Stimulated activated CD4-positive, alpha-beta T cell treated with anti-CD3 and anti-CD28 coated beads, Interleukin-12 subunit alpha, Interleukin-12 subunit beta, amount 100 ng/mL, for 24 hours (primary cell): ENCODE measurements around the gene PGR.
"Not testable (repeated sequence)": the region's sequence is repeated elsewhere in the genome, so short reads cannot be mapped to it uniquely, and the experiment has no call there.

Experiments
- DNase-seq, 2 experiments: peaks; one replicate each; pipeline ENCODE4 v3.0.0-alpha.2; 2020; ENCODE audit warnings: low read depth in 2 of 2

Gene PGR

DNA sequence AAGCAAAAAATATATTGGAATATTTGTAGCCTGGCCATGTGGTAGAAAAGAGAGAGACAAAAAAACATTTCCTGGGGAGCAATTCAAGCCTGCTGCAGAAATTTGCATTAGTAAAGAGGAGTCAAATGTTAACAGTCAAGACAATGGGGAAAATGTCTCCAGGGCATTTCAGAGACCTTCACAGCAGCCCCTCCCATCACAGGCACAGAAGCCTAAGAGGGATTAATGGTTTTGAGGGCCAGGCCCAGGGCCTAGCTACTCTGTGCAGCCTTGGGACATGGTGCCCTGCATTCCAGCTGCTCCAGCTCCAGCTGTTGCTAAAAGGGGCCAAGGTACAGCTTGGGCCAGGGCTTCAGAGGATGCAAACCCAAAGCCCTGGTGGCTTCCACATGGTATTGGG is 46.8 kb downstream of the PGR start:
- no peak for DNase-seq

DNA sequence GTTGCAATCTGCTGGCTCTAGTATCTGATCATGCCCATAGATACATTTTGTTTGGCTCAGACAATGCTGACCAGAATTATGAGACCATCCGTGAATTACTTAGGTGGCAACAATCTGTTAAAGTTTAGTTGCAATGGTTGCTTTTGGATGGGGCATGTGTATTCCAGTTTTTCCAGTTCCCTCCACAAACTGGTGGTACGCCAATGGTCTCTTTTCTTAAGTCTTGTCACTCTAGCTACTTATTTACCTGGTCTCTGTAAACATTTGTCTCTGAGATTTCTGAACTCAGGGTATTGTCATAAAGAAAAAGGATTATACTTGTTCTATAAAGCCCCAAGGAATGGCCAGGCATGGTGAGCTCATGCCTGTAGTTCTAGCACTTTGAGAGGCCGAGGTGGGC is 65.9 kb downstream of the PGR start:
- no peak for DNase-seq

DNA sequence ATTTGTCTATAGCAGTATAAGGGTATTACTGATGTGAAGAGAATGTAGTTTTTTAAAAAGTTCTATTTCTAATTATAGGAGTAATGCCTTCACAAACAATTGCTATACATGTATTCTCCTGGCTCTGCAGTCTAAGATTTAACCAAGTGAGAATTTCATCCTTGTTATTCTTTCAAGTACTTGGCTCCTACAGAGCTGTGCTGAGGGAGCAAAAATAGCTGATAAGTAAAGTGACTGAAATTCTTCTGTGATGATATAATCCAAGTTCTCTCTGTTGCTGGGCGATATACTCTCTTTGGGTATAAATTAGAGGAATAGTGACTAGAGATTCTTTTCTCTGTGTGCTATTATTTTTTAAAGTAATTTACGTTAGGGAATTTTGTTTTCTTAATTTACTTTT is 68.0 kb downstream of the PGR start:
- no peak for DNase-seq

DNA sequence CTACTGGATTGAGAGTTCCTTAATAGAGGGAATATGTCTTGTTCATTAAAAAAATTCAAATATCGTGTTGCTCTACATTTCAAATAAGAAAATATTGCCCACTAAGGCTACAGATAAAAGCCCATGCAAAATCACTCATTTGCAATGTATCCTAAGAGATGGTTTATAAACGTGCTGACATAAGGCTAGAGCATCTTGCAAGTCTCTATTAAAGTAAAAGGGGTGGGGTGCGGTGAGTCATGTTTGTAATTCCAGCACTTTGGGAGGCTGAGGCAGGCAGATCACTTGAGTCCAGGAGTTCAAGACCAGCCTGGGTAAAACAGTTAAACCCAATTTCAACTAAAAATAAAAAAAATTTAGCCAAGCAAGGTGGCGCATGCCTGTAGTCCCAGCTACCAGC is 70.3 kb downstream of the PGR start:
- DNase-seq = no peak

DNA sequence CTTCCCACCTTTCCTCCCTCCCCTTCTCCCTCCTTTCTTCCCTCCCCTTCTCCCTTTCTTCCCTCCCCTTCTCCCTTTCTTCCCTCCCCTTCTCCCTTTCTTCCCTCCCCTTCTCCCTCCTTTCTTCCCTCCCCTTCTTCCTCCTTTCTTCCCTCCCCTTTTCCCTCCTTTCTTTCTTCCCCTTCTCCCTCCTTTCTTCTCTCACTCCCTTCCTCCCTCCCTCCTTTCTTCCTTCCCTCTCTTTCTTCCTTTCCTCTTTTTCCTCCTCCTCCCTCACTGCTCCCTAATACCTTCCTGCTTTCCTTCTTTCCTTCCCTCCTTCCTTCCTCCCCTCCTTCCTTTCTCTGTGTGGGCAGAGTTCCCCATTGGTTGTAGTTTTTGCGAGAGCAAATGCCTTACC is 76.1 kb downstream of the PGR start:
- no peak for DNase-seq

DNA sequence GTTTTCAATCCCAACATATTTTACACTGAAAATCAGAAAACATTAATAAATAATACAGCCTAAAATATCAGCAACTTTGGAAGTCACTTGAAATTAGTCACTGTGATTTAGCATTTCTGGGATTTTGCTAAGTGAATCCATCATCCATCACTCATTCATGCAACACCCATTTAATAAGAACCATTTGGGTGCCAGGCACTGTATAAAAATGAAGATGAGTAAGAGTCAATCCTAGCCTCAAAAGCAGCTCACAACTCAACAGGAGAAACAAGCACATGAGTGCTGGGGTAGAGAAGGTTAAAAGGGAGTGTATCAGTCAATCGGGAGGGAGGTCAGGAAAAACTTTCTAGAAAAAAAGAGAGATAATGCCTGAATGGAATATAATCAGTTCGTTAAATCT is 77.9 kb downstream of the PGR start:
- DNase-seq = no peak

DNA sequence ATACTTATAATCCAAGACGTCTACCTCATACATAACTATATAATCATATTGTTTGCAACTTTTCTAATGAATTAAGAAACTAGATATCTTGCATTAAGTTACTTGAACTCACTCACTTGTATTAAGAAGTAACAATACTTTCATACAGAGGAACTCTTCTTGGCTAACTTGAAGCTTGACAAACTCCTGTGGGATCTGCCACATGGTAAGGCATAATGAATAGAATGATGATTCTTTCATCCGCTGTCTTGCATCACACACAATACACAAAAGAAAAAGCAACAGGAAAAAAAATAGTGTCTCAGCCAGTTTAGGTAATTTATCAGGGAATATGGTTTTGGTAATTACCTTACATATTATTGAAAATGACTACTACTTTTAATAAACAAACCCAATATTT is 79.8 kb downstream of the PGR start:
- DNase-seq = no peak

DNA sequence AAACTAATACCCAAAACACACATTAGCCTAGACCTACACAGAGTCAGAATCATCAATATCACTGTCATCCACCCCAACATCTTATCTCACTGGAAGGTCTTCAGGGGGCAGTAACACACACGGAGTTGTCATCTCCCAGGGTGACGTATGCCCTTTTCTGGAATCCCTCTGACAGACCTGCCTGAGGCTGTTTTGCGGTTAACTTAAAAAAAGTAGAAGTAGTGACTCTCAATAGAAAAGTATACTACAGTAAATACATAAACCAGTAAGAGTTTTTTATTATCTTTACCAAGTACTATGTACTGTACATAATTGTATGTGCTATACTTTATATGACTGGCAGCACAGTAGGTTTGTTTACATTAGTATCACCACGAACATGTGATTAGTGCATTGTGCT is 80.5 kb downstream of the PGR start:
- DNase-seq = no peak

DNA sequence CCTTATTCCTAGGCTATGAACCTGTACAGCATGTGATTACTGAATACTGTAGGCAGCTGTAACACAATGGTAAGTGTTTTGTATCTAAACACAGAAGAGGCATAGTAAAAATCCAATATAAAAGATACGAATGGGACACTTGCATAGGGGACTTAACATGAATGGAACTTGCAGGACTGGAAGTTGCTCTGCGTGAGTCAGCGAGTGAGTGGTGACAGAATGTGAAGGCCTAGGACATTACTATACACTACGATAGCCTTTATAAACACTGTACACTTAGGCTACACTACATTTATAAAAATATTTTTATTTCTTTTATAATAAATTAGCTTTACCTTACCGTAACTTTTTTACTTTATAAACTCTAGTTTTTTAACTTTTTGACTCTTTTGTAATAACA is 81.1 kb downstream of the PGR start:
- DNase-seq = no peak

DNA sequence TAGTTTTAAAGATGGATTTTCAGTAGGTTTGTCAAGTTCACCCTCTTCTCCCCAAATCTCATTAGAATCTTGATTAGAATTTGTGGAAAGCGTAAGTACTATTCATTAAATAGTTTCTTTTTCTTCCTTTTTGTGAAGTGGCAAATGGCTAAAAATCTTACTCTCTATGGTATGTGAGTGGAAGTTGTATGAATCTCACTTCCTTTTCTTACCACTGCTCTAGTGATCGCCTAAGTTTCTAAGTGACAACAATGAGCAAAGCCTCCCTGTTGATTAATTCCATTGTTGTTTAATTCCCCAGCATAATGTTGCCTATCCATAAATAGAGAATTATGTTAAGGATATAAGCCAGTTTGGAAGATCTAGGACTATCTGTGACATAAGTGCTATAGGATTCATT is 82.7 kb downstream of the PGR start:
- no peak for DNase-seq

DNA sequence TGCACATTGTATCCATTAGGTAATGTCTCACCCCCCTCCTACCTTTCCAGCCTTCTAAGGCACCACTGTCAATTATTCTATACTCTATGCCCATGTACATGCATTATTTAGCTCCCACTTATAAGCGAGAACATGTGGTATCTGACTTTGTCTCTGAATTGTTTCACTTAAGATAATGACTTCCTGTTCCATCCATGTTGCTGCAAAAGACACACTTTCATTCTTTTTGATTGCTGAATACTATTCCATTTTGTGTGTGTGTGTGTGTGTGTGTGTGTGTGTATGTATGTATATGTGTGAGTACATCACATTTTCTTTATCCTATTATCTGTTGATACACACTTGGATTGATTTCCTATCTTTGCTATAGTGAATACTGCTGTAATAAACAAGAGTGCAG is 84.2 kb downstream of the PGR start:
- no peak for DNase-seq

DNA sequence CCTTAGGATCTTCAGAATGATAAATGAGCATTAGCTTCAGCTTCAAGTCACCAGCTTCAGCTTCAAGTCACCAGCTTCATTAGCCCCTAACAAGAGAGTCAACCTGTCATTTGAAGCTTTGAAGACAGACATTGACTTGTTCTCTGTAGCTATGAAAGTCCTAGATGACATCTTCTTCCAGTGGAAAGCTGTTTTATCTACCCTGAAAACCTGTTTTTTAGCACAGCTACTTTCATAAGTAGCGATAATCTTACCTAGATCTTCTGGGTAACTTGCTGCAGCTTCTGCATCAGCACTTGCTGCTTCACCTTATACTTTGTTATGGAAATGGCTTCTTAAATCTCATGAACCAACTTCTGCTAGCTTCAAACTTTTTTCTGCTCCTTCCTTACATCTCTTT is 85.7 kb downstream of the PGR start:
- DNase-seq = no peak

DNA sequence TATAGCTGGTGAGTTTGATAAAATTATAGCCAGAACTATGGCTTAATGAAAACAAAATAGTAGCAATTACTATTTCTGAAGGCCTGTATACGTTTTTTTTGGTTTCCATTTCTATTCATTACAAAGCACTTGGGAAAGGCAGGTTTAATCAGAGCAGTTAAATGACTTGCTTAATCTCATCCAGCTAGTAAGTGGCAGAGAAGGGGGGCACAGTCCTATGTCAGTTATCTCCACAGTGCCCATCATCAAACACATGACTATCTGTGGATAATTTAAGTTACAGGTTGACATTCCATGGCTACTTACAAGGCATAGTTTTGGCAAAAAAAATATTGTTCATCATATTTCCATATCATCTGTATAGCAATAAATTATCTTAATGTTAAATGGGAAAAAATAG is 93.7 kb downstream of the PGR start:
- no peak for DNase-seq

DNA sequence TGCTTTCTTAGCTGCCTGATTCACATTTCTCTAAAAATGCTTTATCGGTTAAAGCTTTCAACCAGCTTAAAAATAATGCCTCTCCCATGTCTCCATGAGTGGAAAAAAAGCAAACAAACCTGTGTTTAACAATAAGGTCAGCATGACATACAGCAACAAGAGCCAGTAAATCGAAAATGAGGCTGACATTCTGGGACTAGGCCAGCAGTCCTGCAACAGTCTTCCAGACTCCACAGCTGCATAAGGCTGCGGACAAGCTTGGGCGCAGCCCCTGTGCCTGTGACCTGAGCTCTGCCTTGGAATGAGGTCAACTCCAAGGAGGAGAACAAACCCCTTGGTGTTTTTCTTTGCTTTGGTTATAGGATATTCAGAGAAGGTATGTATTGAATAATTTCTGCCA is 95.5 kb downstream of the PGR start:
- no peak for DNase-seq

DNA sequence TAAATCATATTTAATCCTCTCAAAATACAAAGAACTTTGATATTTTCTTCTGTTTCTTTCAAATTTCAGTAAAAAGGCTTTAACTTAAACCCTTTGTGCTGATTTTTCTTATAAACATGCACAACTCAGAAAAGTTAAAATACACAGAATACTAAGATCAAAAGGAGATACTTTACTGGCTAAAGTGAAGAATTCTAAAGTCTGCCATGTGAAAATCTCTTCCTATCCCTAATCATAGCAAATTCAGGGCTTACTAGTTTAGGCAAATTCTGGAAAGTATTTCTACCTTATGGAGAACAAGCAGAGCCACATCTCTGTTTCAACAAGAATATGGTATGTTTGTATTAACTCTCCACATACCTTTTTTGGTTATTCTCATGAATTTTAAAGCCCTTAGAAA is 96.6 kb downstream of the PGR start:
- no peak for DNase-seq

DNA sequence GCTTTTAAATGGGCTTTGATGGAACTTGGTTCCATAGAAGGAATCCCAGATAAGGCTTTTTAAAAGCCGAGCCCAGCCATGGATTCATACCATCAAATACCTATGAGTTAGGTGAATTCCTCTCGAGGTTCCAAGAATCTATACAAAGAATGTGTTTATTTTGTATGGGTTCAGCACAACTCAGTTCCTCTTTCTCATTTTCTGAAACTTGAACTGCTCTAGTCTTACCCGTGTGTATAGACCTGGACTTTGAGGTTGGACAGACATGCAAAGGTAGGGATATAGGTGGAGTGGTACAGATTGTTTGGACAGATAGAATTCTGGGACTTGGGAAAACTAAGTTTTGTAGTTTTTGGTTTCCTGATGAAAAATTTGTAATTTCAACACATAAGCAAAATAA is 97.9 kb downstream of the PGR start:
- no peak for DNase-seq

DNA sequence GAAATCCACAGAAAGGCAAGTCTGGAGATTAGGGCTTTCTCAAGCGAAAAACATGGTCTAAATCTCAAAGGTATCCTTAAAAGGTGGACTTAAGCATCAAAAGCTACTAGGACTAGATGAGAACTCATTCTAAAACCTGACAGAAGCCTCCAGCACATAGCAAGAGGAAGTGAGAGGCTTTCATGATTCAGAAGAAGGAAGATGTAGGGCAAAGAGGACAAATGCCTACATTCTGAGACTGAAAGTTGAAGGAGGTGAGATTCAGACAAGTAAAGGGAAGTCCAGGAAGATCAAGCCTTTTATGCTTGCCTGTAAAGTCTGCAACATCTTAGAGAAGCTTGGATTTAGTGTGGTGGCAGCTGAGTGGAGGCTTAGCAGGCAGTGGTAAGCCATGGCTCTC is 98.9 kb downstream of the PGR start:
- DNase-seq = no peak

DNA sequence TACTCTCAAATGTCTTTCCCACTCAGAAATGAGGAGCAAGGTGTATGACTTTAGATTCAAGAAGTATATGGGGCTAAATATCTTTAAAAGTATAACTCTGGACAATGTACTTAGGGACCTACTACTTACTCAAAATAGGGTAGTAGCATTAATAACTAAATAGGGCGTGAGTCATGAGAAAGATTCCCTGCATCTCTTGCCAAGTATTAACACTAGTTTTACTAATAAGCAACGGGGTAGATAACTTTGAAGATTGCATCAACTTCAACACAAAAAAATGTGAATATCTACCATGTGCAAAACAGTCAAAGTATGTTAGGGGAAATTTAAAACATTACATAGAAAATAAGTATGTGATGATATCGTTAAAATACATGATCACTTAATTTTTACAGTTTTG is 99.6 kb downstream of the PGR start:
- no peak for DNase-seq

DNA sequence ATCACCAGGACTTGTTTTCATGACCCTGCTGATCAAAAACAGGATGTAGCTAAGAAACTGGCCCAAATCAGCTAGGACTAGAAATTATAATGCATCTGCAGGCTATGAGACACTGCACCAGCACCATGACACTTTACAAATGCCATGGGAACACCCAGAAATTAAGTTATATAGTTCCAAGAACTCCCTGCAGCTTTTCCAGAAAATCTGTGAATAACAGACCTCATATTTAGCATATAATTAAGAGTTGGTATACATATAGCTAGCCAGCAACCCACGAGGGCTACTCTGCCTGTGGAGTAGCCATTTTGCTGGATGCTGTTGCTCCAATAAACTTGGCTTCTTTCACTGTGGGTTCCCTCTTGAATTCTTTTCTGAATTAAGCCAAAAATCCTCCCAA is 101.0 kb downstream of the PGR start:
- DNase-seq = no peak

DNA sequence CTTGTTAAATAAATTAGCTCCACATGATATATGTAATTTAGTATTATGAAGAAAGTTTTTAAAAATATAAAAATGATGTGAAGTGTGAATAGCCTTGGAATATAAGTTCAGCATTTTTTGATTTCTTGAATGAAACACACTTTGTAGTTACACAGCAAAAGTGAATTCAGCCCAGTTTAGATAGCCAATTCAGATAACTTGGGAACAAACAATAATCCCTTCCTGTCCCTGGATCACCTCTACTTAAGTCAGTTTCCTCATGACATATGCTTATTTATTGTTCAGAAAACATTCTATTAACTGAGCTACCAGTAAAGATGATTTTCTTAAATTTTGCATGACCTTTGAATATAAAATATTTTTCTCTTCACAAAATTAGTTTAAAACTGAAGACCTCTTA is 107.4 kb downstream of the PGR start:
- no peak for DNase-seq

DNA sequence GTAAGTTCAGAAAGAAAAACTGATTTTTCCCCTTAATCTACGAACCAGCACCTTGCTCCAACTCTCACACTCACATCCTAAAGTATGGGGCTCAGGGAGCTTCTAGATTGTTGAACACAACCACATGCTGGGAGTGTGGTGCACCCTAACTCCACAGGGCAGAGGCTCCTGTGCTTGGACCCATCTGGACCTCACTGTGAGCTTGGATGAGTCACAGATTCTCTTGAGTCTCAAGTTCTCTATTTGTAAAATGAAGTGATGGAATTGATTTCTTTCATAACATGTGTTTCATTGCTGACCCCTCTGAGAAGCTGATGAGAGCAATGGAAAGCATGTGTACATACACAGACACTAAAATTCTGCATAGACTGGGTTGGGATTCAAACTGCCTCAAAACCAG is 109.7 kb downstream of the PGR start:
- no peak for DNase-seq

DNA sequence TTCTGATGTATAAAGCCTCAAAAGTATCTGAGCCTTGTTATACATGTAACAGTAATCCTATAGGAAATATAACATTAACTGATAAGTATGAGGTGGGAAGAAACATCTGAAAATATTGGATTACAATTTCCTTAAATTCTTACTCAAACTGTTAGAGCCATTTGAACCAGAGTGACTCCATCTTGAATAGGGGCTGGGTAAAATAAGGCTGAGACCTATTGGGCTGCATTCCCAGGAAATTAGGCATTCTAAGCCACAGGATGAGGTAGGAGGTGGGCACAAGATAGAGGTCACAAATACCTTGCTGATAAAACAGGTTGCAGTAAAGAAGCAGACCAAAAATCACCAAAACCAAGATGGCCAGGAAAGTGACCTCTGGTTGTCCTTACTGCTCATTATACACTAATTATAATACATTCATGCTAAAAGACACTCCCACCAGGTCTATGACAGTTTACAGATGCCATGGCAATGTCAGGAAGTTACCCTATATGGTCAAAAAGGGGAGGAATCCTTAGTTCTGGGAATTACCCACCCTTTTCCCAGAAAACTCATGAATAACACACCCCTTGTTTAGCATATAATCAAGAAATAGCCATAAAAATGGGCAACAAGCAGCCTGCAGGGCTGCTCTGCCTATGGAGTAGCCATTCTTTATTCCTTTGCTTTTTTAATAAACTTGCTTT is 114.9 kb downstream of the PGR start:
- DNase-seq = no peak

DNA sequence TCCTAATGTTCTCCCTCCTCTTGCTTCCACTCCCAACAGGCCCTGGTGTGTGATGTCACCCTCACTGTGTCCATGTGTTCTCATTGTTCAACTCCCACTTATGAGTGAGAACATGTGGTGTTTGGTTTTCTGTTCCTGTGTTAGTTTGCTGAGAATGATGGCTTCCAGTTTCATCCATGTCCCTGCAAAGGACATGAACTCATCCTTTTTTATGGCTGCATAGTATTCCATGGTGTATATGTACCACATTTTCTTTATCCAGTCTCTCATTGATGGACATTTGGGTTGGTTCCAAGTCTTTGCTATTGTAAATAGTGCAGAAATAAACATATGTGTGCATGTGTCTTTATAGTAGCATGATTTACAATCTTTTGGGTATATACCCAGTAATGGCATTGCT is 115.9 kb downstream of the PGR start:
- not testable (repeated sequence) for DNase-seq

DNA sequence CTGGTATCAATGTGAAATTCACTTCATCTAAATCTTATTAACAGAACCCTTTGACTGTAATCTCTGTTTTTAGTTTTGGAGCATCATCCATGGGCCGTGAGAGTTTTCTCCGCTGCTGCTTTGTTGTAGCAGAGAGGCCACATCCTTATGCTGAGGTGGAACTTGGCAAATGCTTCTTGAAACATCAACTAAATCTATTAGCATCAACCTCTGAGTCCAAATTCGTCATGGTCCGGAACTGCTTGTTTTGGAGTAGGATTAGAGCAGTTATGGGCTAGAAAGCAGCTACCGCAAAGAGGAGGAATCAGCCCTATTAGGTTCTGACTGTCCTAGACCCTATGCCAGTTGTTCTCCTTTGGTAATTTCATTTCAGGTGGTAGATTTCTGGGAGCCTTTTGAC is 117.7 kb downstream of the PGR start:
- DNase-seq = no peak

DNA sequence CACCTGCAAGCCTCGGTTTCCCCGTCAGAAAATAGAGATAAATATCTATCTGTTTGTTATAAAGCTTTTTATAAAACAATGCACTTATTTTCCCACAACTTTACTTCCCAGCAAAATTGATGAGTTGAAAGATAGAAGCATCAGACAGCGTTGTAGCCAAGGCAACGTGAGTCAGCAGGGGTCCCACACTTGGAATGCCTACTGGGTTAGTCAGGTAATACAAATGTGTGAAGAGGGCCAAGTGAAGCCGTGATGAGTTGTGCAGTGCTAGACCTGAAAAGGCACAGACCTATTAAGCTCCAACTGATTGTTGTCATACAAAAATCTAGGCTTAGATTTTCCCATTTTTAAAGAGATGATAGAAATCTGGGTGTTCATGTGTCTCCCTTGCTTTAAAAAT is 118.7 kb downstream of the PGR start:
- no peak for DNase-seq
